HUDEP-2 (cell line): ENCODE measurements around the gene SLC17A9.
"Not testable (repeated sequence)": the region's sequence is repeated elsewhere in the genome, so short reads cannot be mapped to it uniquely, and the experiment has no call there.

Source experiments
- DNase-seq, 76 experiments: peaks; one replicate each; lab custom pipeline; 2025; ENCODE audit not compliant: unreplicated experiment in 76 of 76; lab: John Stamatoyannopoulos, UW

Gene SLC17A9

DNA sequence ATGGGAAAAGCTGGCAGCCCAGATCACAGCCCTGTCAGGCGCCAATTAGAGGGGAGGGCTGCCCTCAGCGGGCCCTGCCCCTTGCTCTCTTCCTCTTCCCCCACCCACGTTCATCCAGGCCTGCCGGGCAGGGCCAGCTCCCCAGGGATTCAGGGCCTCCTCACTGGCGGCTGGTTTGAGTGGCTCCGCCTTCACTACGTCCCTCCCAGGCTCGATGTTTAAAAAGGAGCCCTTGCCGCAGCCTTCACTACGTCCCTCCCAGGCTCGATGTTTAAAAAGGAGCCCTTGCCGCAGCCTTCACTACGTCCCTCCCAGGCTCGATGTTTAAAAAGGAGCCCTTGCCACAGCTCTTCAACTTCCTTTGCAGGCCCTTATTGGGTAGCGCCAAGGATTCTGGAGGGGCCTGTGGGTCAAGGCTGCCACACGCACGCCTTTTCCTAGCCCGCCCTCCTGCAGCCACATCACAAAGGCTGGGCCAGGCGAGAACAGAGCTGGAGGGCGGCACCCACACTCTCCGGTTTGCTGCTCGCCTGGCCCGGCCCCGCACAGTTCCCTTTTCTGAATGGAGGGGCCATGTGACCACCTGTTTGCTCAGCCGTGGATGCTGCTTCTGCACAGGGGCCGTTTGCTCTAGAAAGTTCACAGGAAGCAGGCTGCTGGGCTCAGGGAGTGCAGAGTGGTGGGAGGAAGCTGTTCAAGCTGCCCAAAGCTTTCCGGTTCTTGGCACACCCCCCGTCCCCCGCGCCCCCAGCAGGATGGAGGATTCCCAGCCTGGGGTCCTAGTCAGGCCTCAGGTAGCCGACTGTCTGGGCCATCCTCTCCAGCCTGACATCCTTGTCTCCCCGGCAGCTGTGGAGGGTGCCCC lies 1.6 kb downstream of the SLC17A9 start:
- DNase-seq: peak in 61 of 76 experiments; percentile 6 to 82 (median 51)

DNA sequence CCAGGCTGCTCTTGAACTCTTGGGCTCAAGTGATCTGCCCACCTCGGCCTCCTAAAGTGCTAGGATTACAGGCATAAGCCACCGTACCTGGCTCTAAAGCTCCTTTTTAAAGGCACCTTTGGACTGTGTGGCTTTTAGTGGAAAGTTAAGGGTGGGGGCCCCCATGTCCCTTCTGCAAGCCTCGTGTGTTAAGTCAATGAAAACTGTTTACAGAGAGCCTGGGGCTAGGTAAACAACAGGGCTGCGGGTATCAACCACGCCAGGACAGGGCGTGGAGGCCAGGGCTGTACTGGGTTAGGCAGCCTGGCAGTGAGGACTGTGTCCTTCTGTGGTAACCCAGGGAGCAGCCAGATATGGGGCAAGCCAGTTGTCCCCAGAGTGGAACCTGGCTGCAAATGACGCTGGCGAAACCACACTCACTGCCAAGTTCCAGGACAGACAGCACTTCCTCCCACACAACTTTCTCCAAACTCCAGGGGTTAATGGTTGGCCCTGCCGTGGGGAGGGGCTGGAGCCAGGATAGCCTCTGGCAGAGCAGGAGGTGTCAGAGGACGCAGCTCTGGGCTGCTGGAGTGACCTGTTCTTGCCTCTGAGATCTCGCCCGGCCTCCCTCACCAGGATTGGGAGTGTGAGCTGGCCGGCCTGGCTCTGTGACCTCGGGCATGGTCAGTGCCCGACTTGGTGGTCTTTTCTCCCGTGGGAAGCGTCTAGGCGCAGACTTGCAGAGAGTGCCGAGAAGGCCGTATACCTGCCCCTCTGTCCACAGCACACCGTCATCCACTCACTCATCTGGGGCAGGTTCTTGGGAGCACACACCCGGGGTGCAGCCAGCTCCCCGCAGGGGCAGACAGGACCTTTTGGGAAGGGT lies 3.2 kb downstream of the SLC17A9 start:
- DNase-seq: peak in 2 of 76 experiments; percentile 12 to 13

DNA sequence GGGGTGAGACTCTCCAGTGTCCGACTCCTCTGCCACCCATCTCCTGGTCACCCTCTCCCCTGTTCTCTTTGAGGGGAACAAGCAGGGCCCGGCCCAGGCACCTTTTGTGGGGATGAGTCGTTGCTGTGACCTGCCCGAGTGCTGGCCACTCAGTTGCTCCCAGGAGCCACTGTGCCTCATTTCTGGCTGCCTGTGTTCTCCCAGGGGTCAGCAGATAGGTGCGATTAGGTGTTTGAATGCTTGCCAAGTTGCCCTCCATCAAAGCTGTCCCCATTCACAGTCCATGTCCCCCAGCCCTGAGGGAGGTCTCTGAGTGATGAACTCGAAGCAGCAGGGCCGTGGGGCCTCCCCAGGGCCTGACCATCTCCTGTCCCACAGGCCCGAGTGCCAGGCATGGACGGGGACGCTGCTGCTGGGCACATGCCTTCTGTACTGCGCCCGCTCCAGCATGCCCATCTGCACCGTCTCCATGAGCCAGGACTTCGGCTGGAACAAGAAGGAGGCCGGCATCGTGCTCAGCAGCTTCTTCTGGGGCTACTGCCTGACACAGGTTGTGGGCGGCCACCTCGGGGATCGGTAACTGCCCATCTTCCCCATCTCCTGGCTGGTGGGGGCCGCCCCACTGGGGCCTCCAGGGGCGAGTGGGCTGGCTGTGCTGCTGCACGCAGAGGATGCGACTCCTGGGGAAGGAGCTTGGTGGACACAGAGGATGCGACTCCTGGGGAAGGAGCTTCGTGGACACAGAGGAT lies 4.1 kb downstream of the SLC17A9 start:
- DNase-seq: no peak

DNA sequence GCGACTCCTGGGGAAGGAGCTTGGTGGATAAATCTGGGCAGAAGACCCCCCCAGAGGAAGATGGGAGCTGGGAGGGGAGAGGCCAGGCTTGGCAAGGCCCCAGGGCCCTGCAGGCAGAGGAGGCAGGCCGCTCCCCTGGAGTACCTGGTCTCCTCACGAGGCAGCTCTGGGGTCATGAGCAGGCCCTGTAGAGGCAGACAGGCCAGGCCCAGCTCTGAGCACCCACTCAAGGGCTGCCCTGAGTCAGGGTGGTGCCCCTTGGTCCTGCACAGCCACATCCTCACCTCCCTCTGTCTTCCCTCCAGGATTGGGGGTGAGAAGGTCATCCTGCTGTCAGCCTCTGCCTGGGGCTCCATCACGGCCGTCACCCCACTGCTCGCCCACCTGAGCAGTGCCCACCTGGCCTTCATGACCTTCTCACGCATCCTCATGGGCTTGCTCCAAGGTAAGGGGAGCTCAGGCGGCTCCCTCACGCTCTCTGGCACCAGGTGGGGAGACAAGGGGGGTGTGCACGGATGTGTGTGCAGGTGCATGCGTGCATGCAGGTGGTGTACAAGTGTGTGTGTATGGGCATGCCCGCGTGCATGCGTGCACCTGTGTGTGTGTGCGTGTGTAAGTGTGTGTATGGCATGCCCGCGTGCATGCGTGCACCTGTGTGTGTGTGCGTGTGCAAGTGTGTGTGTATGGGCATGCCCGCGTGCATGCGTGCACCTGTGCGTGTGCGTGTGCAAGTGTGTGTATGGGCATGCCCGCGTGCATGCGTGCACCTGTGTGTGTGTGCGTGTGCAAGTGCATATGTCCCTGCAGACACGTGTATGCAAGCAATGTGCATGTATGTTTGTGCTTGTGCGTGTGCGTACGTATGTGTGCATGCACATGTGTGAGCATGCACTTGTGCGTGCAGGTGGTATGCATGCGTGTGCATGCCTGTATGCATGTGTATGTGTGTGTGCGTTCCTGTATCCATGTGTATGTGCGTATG lies 4.9 kb downstream of the SLC17A9 start:
- DNase-seq: no peak

DNA sequence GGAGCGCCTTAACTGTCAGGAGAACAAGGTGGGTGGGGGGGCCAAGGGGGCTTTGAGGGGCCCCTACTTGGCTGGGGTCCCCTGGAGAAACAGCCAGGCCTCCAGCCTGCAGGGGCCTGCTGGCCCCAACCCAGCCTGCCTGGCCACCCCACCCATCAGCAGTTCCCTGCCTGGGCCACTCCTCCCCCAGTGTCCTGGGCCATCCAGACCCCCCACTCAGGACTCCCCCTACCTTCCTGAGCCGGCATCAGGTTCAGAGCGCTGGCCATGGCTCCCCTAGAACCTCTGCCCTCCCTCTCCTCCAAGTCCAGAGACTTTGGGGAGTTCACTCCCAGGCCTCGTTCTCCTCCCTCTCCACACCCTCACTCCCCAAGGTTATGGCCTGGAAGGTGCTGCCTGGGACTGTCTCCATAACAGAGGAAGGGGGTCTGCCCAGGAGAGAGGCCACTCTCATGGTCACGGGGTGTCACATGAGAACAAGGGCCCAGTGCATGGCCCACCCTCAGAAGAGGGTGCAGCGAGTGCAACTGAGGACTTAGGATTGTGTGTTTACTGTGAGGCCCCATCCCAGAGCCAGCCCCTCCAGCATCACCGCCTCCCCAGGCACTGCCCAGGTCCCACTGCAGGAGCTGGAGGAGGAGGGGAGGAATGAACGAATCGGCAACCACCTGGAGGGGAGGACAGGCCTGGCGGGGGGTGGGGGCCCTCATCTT lies 6.0 kb downstream of the SLC17A9 start:
- no peak for DNase-seq

DNA sequence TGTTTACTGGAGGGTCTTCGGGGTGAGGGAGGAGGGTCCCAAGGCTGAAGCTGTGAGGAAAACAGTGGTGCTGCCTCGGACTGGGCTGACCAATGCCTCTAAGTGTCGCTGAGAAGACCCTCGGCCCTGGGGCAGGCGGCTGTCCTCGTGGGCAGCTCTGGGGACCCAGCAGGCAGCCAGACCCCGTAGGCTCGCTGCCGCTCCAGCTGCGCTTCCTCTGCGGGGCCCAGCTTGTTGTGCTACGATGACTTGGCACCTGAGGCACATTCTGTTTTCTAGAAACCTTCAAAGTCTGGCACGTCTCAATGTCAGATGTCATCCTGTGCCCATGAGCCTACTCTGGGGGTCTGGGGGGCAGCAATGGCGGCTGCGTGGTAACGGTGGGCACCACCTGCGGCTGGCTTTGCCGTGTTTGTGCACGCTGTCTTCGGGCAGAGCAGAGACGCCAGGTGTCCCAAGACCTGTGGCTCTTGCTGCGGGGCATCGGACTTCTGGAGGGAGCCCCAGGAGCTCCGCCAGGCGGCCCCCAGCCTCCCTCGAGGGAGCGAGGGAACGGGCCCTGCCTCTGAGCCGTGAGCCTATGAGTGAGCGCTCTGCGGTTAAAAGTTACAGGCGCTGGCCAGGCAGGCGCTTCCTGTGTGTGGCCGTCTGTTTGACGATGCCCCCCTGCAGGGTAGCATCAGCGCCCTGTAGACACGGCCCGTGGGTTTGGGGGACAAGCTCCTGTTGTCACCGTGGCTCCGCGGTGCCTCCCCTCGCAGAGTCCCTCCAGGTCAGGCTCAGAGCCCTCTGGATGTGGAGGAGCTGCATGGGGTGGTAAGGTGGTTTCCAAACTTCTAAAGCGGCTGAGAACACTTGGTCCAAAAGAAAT lies 6.8 kb downstream of the SLC17A9 start:
- no peak for DNase-seq

DNA sequence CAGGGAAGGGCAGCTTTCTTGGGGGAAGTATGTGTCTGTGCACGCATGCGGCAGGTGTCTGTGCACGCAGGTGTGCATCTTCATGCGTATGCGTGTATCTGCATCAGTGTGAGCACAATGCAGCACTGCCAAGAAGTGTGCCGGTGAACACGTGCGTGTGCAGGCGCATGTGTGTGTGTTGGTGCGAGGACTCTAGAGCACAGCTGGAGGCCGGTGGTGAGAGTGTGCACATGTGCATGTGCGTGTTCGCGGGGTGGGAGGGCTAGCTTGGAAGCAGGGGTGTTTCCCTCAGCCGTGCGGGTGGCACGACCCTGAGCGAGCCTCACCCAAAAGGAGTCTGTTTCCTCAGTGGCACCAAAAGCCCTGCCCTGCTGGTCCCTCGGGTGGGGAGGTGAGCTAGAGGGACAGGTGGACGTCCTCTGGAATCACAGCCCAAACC lies 7.5 kb downstream of the SLC17A9 start:
- no peak for DNase-seq

DNA sequence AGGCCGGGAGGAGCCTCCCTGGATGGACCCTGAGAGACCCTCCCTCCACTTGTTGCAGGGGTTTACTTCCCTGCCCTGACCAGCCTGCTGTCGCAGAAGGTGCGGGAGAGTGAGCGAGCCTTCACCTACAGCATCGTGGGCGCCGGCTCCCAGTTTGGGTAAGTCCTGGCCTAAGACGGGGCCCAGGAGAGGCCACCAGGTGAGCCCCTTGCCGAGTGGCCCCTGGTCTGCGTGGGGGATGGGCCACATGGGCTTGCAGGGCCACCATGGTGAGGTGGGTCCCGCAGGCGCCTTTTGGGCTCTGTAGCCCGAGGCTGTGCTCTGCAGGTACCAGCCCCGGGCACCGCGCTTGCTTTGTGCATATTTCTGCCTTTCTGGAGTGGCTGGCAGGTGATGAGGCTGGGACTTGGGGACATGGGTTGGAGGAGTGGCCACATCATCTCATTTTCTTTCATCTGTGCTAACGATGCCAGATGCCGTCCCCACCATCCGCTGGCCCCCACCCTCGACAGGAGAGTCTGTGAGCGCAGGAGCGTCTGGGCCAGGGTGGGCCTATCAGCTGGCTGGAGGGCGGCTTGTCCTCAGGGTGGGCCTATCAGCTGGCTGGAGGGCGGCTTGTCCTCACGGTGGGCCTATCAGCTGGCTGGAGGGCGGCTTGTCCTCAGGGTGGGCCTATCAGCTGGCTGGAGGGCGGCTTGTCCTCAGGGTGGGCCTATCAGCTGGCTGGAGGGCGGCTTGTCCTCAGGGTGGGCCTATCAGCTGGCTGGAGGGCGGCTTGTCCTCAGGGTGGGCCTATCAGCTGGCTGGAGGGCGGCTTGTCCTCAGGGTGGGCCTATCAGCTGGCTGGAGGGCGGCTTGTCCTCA lies 8.2 kb downstream of the SLC17A9 start:
- DNase-seq: not testable (repeated sequence)

DNA sequence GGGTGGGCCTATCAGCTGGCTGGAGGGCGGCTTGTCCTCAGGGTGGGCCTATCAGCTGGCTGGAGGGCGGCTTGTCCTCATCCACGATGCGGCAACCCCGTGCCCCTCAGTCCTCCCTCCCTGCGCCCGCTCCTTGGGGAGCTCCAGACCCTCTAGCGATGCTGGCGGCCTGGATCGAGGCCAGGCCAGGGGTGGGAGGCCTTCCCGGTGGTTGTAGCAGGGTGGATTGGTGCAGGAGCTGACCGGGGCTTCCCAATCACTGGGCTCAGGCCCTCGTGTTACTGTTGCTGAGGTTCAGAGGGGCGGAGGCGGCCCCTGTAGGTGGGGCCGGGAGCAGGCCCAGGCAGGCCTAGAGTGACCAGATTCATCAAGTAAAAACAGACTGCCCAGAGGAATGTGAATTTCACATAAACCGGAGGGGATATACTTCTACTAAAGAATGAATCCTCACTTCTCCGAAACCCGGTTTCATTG lies 8.8 kb downstream of the SLC17A9 start:
- no peak for DNase-seq

DNA sequence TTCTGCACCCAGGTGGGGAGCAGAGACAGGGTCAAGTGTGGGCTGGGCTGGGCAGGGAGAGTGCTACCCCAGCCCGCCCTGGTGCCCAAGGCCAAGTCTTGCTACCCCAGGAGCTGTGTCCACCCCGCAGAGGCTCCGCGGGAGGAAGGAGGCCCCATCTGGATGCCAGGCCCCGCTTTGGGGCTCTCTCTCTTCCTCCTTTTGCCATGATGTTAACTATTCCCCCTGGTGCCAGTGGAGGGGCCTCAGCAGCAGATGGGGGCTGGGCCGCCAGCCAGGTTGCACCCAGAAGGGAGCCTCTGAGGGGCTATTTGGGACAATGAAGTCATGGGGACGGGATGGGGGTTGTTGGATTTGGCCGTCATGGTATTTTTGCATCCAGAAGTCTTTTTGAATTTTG lies 9.3 kb downstream of the SLC17A9 start:
- no peak for DNase-seq

DNA sequence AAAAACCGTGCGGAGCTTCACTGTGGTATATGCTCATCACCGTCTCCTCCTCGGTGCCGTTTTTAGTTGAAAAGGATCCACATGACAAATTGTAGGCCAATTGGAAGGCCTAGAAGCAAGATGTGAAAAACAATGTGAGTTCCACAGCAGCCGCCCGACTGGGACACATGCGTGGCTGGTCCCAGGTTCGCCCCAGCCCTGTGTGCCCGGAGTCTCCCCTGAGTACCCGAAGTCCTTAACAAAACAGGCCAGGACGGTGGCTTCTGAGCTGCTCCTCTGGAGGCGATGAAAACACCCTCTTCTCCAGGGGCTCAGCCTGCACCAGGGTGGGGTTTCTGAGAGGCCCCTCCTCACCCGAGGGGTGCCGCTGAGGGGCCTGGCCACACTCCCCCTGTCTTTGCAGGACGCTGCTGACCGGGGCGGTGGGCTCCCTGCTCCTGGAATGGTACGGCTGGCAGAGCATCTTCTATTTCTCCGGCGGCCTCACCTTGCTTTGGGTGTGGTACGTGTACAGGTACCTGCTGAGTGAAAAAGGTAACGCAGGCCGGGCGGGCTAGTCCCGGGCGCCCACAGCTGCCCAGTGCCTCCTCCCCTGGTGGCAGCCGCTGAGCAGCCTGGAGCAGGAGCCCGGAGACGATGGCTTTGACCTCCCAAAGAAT lies 9.8 kb downstream of the SLC17A9 start:
- no peak for DNase-seq

DNA sequence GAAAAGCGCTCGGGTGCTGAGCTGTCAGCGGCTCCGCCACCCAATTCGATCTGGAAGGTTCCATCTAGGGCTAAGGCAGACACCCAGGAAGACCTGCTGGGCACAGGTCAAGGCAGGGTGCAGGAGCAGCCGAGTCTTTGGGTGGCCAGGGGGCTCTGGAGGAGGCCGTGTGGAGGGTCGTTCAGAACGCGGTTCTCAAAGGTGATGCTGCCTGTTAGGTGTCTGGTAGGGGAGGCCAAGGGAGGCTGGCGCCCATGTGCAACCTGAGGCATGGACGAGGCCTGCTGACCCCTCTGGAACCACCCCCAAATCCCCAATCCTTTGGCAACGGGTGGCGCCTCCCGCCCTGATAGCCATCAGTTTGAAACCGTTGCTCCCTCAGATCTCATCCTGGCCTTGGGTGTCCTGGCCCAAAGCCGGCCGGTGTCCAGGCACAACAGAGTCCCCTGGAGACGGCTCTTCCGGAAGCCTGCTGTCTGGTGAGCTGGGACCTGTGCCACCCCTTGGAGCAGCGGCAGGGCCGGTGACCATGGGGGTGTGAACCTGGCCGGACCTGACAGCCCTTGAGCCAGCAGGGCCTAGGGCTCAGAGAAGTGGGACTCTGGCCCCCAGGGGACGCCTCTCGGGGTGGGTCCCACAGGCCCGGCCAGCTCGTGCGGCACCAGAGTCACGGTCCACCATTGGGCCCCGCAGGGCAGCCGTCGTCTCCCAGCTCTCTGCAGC lies 10.5 kb downstream of the SLC17A9 start:
- no peak for DNase-seq

DNA sequence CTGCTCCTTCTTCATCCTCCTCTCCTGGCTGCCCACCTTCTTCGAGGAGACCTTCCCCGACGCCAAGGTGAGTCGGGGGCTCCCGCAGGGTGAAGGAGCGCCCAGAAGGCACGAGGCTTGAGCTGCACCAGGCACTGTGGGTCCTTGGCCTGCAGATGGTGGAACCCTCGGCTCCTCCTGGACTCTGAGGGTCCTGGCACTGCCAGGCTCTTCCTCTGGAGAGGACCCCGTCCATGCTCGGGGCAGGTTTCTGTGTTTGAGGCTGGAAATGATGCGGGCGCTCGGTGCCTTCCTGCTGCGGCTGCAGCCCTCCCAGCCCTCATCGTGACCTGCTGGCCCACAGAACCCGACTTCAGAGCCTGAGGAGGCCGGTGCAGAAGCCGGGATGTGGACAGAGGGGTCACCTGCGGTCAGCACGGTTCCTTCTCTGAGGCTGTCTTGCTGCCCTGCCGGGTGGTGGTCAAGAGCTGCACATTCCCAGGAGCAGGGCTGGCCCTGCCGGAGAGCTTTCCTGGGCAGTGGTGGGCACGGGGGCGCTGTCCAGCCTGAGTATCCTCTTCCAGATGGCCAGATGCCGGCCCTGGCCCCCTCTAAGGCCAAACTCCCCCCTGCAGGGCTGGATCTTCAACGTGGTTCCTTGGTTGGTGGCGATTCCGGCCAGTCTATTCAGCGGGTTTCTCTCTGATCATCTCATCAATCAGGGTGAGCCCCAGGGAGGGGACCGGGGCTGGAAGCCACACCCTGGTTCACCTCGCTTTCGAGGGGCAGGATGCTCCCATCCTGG lies 11.3 kb downstream of the SLC17A9 start:
- no peak for DNase-seq

DNA sequence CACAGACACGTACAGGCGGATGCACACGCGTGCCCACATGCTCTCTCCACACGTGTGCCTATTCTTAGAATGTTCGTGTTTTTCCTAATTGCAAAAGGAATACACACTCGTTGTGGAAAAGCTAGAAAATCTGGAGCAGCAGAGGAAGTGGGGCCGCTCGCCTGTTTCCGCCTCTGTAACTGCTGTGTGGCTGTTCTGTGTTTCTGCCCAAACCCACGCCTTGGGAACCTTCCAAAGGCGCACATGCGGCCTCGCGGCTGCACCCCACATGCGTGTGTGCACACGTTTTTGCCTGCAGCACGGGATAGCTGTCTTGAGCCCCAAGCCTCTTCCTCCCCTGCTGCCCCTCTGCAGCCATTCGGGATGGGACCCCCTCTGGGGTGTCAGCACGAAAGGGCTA lies 12.2 kb downstream of the SLC17A9 start:
- no peak for DNase-seq

DNA sequence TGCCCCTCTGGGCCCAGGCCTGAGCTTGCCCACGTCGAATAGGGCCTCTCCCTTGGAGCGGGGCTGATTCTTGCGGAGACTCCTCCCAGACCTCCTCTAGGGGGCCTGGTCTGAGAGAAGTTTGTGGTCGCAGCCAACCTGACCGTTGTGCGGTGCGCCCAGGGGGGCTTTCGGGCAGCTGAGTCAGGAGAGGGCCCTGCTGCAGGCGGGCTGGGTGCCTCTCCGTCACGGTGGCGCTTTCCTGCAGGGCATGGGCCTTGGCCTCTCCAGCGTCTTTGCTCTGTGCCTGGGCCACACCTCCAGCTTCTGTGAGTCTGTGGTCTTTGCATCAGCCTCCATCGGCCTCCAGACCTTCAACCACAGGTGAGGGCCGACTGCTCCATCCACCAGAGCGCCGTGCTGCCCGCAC lies 12.9 kb downstream of the SLC17A9 start:
- no peak for DNase-seq
